ENCODE measurements around the gene ZBTB7C. TPM values are rescaled to one million over a fixed set of nuclear protein-coding genes. Genes with fewer than 3 reads are reported as not detected.

ZBTB7C gene
- total and polyA plus RNA-seq, 2 experiments from 2014 or later = 2.3 to 5.5 TPM

GRCh38 chr18:48215876-48216638 is 193.1 kb downstream of the ZBTB7C start:
- no peaks in the 10 kb centered on the region for H3K9me3 ChIP-seq (ENCODE audit: low read depth)
- no peak for TF ChIP-seq CTCF (IDR thresholded peaks at IDR 0.05; ENCODE audit: low read depth, low read length)
- no peaks in the 10 kb centered on the region for H3K36me3 ChIP-seq
- DNase-seq (ENCODE audit: low read depth in 1 of 2, low spot score in 1 of 2) = no peak
- no peak overlapping the region for H3K27ac ChIP-seq
- H3K4me3 ChIP-seq = no peak overlapping the region
- no peaks in the 10 kb centered on the region for H3K27me3 ChIP-seq
- no peaks in the 10 kb centered on the region for H3K4me1 ChIP-seq (ENCODE audit: low read depth)

DNA sequence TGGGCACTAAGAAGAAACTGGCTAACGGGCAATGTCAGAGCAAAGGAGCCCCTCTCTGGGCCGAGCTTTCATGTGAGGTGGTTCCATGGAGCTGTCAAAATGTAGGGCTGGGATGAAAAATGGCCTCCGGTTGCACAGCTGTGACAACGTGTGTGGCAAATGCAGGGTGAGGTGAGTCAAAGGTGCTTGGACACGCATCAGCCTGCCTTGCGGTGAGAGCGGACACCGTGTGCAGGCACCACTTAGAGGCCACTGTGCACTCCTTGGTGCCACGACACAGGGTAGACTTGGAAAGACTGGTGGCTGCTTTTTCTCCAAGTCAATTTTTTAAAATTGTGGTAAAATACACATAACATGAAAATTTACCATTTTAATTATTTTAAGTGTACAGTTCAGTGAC is 195.4 kb downstream of the ZBTB7C start:
- no peaks in the 10 kb centered on the region for H3K9me3 ChIP-seq (ENCODE audit: low read depth)

DNA sequence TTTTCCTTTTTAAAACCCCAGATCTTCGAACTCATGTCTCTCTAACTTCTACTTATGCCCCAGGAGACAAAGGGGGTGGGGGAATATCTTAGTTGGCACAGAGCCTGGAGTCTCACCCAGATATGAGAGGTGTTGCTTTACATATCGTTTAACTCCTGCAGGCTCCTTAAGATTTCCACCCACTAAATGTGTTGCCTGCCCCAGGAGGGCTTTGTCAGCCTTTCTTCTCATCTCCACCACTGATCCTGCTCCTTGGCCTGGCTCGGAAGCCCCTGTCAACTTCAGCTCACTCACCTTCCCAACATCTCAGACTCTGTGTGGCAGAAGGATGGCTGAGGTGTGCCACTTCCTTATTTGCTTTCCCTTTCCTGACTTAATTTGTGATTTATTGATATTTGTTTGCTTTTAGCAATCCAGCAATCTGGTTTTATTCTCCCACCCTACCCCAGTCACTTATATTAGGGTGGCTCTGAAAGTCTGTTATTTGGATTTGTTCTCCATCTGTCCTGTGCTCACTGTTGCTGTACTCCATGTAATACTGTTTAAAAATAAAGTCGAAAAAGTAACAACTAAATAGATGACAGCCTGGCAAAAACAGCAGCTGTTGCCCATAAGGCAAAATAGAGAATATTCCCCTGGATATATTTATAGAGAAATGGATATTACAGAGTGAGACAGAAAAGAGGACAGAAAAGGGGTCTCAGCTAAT is 200.6 kb downstream of the ZBTB7C start:
- Histone ChIP-seq H3K4me3 (no peak overlapping the region), H3K9me3 (ENCODE audit: low read depth) (no peaks in the 10 kb centered on the region), H3K4me1 (ENCODE audit: low read depth) (no peaks in the 10 kb centered on the region), H3K27me3 (no peaks in the 10 kb centered on the region), H3K36me3 (no peaks in the 10 kb centered on the region), H3K27ac (no peak overlapping the region)
- DNase-seq (ENCODE audit: low read depth in 1 of 2, low spot score in 1 of 2) = no peak
- TF ChIP-seq CTCF (IDR thresholded peaks at IDR 0.05; ENCODE audit: low read depth, low read length) = no peak

More for the DNA sequence above, 195.4 kb downstream of the ZBTB7C start:
- no peaks in the 10 kb centered on the region for H3K27me3 ChIP-seq
- no peaks in the 10 kb centered on the region for H3K36me3 ChIP-seq
- no peak overlapping the region for H3K4me3 ChIP-seq
- TF ChIP-seq CTCF (IDR thresholded peaks at IDR 0.05; ENCODE audit: low read depth, low read length) = no peak
- H3K27ac ChIP-seq = no peak overlapping the region
- no peaks in the 10 kb centered on the region for H3K4me1 ChIP-seq (ENCODE audit: low read depth)
- DNase-seq (ENCODE audit: low read depth in 1 of 2, low spot score in 1 of 2) = no peak

GRCh38 chr18:48207733-48208132 is 201.4 kb downstream of the ZBTB7C start:
- H3K4me1 ChIP-seq (ENCODE audit: low read depth) = no peaks in the 10 kb centered on the region
- H3K36me3 ChIP-seq = no peaks in the 10 kb centered on the region
- H3K27ac ChIP-seq = no peak overlapping the region
- H3K4me3 ChIP-seq = no peak overlapping the region
- H3K9me3 ChIP-seq (ENCODE audit: low read depth) = no peaks in the 10 kb centered on the region
- DNase-seq (ENCODE audit: low read depth in 1 of 2, low spot score in 1 of 2) = no peak
- no peaks in the 10 kb centered on the region for H3K27me3 ChIP-seq
- TF ChIP-seq CTCF (IDR thresholded peaks at IDR 0.05; ENCODE audit: low read depth, low read length) = no peak

DNA sequence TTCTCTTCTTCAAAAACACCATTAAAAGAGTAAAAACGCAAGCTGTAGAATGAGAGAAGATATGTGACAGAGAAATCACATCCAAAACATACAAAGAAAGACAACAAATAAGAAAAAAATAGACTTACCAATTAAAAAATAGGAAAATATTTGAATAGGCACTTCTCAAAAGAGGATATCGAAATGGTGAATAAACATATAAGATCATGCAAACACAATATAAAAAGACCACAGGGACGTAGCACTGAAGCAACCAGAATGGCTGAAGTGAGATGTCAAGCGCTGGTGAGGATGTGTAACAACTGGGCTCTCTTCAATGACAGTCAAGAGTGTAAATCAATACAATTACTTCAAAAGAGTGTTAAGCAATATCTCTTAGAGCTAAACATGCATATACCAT is 202.3 kb downstream of the ZBTB7C start:
- Histone ChIP-seq H3K36me3 (no peaks in the 10 kb centered on the region), H3K27ac (no peak overlapping the region), H3K4me1 (ENCODE audit: low read depth) (no peaks in the 10 kb centered on the region), H3K4me3 (no peak overlapping the region), H3K9me3 (ENCODE audit: low read depth) (no peaks in the 10 kb centered on the region), H3K27me3 (no peaks in the 10 kb centered on the region)
- no peak for TF ChIP-seq CTCF (IDR thresholded peaks at IDR 0.05; ENCODE audit: low read depth, low read length)
- no peak for DNase-seq (ENCODE audit: low read depth in 1 of 2, low spot score in 1 of 2)

Data from cardiac muscle cell (in vitro differentiated cells and primary cell).